ENCODE results near the gene STAB2.

Gene STAB2, protein sequence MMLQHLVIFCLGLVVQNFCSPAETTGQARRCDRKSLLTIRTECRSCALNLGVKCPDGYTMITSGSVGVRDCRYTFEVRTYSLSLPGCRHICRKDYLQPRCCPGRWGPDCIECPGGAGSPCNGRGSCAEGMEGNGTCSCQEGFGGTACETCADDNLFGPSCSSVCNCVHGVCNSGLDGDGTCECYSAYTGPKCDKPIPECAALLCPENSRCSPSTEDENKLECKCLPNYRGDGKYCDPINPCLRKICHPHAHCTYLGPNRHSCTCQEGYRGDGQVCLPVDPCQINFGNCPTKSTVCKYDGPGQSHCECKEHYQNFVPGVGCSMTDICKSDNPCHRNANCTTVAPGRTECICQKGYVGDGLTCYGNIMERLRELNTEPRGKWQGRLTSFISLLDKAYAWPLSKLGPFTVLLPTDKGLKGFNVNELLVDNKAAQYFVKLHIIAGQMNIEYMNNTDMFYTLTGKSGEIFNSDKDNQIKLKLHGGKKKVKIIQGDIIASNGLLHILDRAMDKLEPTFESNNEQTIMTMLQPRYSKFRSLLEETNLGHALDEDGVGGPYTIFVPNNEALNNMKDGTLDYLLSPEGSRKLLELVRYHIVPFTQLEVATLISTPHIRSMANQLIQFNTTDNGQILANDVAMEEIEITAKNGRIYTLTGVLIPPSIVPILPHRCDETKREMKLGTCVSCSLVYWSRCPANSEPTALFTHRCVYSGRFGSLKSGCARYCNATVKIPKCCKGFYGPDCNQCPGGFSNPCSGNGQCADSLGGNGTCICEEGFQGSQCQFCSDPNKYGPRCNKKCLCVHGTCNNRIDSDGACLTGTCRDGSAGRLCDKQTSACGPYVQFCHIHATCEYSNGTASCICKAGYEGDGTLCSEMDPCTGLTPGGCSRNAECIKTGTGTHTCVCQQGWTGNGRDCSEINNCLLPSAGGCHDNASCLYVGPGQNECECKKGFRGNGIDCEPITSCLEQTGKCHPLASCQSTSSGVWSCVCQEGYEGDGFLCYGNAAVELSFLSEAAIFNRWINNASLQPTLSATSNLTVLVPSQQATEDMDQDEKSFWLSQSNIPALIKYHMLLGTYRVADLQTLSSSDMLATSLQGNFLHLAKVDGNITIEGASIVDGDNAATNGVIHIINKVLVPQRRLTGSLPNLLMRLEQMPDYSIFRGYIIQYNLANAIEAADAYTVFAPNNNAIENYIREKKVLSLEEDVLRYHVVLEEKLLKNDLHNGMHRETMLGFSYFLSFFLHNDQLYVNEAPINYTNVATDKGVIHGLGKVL (N-terminal part only)

GRCh38 chr12:103586791-103587370 is at the start of gene STAB2:
Gene STAB2 (plus strand): TSS chr12:103587273. CDS start chr12:103587477, 204 bp downstream.
- DNase-seq = no peak

GRCh38 chr12:103538397-103538796 is 48.7 kb upstream of the STAB2 start:
- DNase-seq = no peak

GRCh38 chr12:103540319-103540718 is 46.8 kb upstream of the STAB2 start:
- no peak for DNase-seq

DNA sequence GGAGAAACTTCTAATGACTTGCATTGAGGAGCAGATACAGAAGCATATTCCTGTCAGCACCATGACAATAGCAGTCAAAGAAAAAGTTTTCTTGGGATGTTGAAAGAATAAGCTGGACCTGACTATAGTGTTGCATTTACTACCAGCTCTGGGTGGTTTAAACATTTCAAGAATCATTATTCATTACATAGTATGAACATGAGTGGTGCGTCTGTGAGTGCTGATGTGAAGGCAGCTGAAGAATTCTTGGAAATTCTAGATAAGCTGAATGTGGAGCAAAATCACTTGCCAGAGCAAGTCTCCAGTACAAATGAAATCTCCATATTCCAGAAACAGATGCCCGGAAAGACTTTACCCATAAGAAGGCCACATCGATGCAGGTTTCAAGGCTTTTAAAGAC is 45.0 kb upstream of the STAB2 start:
- no peak for DNase-seq

GRCh38 chr12:103546959-103547358 is 40.1 kb upstream of the STAB2 start:
- DNase-seq = no peak

DNA sequence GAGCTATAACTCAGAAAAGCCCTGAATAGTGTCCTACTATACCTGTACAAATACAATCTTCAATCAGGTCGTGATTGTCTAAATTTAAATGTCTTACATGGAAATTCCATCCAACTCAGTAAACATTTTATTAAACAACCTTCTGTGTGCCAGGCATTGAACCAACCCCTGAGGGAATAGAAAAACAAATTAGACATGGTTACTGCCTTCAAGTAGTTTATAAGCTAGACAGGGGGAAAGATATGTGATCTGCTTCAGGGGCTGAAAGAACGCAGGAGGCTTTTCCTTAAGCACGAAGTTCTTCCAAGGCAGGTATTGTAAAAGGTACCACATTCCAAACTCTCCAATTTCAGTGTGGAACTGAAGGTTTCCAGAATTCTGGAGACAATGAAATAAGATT is 39.7 kb upstream of the STAB2 start:
- no peak for DNase-seq

GRCh38 chr12:103547929-103548328 is 39.1 kb upstream of the STAB2 start:
- DNase-seq = no peak

GRCh38 chr12:103548622-103549601 is 38.2 kb upstream of the STAB2 start:
- peak; percentile 19 for DNase-seq

DNA sequence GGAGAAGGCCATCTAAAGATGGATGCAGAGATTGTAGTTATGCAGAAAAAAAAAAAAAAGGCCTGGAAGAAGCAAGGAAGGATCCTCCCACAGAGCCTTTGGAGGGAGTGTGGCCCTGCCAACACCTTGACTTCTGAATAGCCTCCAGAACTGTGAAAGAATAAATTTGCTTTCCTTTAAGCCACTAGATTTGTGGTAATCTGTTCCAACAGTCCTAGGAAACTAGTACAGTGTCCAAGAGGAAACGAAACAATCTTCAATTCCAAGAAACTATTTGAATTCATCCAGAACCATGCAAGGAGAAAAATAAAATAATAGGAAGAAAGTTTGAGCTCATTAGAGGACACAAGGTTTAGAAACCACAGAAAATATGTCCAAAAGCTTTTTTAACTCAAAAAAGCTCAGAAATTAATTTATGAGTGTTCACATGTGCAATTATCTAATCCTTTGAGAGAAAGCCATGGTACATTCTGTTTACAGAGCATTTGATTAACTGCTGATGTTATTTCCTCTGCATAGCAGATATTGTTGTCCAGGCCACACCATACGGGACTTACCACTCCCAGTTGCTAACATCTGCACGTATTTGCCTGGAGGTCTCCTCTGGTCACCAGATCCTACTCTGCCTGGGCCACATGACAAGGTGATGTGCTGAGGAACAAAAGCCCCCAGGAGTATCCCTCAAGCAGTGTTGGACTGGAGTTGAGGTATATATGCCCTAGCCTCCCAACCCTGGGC is 30.0 kb upstream of the STAB2 start:
- no peak for DNase-seq

- DNase-seq = no peak
These were observed 29.5 kb upstream of the STAB2 start for GRCh38 chr12:103557628-103558010.

GRCh38 chr12:103558879-103559278 is 28.2 kb upstream of the STAB2 start:
- no peak for DNase-seq

DNA sequence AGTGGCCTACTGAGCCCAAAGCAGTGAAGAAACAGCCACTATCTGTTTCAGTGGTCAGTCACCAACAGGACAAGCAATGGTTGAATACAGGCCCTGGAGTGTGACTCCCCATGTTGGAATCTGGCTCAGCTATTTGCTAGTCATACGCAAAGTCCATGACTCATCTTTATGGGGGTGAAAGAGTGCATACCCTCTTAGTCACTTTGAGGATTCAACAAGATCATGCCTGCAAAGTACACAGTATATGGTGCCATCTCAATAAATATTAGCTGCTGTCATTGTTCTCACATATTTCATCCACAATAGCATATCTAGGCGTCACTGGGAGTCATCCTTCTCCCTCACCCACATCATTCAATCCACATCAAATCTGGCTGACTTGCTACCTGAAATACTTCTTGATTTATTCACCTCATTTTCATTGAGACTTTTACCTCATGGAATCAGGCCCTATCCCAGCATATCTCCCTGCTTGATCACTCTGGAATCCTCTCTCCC is 26.4 kb upstream of the STAB2 start:
- peak; percentile 32 for DNase-seq

DNA sequence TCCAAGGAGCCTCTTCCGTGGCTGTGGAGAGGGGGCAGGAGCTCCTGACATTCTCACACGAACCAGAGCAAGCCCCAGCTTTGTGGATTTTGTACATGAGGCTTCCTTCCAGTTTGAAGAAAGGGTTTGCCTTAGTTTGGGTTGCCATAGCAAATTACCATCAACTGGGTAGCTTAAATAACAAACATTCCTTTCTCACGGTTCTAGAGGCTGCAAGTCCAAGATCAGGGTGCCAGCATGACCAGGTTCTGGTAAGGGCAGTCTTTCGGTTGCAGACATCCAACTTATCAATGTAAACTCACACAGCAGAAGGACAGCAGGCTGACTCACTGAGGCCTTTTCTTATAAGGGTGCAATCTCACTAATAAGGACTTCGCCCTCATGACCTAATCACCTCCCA is 25.9 kb upstream of the STAB2 start:
- no peak for DNase-seq

GRCh38 chr12:103566398-103566797 is 20.7 kb upstream of the STAB2 start:
- no peak for DNase-seq

DNA sequence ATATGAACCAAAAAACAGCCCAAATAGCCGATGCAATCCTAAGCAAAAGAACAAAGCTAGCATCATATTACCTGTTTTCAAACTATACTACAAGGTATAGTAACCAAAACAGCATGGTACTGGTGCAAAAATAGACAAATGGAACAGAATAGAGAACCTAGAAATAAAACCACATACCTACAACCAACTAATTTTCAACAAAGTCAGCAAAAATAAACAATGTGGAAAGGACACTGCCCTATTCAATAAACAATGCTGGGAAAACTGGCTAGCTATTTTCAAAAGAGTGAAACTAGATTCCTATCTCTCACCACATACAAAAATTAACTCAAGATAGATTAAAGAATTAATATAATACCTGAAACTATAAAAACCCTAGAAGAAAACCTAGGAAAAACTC is 17.8 kb upstream of the STAB2 start:
- no peak for DNase-seq

DNA sequence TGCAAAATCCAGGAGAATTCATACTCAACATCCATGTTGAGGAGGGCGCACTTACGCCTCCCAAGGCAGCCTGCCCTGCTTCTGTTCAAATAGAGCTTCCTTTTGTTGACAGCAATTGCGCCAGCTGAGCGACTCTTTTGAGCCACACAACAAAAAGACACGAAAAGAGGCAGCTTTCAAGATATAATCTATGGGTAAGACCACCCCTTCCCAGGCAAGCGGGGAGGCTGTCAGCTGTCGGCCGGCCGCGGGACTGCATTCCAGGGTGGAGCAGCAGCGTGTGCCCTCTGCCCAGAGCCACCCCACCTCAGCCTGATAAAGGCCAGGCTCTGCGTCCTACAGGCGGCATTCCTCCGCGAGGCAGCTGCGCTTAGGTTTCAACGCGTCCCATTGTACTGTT is 15.8 kb upstream of the STAB2 start:
- no peak for DNase-seq

DNA sequence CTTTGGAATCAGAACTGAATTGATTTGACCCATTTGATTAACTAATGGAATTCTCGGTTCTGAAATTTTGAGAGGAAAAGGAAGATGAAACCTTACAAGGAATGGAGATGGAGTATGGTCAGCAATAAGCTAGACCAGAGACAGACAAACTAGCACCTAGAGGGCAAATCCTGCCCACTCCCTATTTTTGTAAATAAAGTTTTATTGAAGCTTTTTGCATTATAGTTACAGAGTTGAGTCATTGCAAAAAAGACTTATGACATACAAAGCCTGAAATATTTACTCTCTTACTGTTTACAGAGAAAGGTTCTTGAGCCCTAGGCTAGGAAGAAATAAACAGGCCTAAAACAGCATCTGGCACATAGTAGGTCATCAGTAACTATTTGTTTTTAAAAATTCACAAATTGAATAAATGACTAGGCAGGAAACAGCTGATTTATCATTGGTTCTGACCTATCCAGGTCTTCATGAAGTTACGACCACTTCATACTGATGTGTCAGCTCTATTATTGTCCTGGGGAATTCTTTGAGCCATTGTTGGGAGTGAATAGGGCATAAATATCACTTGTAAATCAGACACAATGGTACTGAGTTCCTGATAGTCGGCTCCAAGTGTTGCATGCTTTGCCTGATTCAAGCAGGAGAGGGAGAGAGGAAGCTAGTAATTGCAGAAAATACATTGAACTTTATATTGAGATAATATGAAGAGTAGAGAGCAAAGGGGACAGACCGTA is 14.6 kb upstream of the STAB2 start:
- DNase-seq = no peak

DNA sequence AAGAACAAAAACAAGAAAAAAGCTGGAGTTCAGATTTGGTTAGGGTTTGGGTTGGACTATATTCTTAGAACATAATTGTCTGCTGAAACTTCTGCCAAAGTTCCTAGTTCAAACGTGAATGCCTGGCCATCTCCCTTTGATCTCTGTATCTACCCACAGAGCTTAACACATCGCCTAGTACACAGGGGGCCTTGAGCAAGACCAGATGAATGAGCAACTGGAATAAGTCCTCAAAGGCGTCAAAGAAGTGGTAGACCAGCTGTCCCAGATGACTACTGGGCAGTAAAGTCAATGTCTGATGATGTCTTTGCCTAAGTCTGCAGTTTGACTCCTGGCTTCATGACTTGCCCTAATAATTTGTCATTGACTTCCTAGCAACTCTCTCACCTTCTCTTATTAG is 13.9 kb upstream of the STAB2 start:
- no peak for DNase-seq

DNA sequence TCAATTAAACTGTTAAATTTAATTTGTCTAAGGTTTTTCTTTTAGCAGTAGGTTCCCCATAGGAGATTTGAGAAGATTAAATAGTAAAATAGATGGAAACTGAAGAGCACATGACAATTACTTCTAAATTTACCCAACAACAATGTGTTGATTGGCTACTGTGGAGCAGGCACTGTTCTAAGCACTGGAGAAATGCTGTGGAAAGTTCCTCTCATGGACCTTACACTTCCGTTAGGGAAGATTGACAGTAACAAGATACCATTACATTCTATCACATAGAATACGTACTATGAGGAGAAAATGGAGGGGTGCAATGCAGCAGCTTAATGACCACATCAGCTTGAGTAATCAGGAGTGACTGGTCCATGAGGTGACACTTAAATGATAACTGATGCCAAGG is 8.1 kb upstream of the STAB2 start:
- no peak for DNase-seq

- DNase-seq = no peak
These were observed 7.0 kb upstream of the STAB2 start for GRCh38 chr12:103580026-103580425.
